NOMO-1 treated with dmso at 0.1 percent for 144 hours (cell line): ENCODE data around the gene AQP9.

Experiments
- DNase-seq: peaks from one replicate; lab custom pipeline; 2025; ENCODE audit not compliant: unreplicated experiment; lab: John Stamatoyannopoulos, UW

AQP9 gene

GRCh38 chr15:58139989-58140522 is 1.9 kb downstream of the AQP9 start:
- peak; percentile 64 for DNase-seq

DNA sequence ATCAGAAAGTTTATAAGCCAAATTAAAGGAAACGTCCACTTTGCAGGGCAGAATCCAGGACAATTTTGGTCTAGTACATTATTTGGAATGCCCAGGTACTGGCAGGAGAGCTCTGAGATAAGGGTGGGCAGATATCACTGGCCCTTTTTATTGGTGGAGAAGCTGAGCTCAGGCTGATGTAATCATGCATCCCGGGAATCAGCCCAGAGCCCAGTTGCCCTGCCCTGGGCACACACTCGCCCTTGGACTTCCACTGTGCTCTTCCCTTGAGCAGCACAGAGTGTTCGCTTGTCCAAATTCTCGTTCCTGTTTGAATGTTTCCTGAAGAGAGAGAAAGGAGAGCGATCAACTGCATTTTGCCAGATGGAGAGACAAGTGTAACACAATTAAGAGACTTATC is 3.7 kb downstream of the AQP9 start:
- no peak for DNase-seq

GRCh38 chr15:58142827-58143461 is 4.8 kb downstream of the AQP9 start:
- no peak for DNase-seq

DNA sequence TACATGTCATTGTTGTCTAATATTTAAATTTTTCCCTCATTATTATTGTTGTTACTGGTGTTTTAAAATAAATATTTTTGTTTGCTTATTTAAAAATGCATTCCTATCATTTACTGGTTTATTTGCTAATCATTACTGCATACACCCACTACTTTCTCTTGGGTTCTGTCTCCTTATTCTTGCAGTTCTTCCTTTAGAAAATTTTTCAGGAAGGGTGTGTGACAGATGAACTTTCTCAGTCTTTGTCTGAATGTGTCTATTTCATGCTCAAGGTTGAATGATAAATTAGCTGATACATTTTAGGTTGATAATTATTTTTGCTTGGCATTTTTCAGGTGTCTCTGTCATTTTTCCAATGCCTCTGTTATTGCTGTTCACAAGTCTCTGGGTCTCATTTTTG is 7.4 kb downstream of the AQP9 start:
- DNase-seq, result no peak

- DNase-seq, result no peak
These were observed 8.0 kb downstream of the AQP9 start for GRCh38 chr15:58146211-58146610.

DNA sequence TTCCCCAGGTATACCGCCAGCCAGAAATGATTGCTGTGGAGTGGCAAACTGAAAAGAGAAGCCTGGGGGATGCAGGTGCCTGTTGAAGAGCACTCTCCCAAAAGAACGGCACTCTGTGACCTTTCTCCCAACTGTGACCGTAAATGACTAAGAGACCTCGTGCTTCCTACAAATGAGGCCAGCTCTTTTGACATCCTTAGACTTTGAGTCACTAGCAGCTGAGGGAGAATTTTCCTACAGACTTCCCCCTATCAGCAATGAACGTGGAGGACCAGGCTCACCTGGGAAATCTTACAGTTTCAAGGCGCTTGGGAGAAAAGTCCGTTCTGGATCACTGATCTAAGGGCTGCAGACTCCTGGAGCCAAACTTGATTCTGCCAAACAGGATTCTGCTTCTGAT is 8.6 kb downstream of the AQP9 start:
- DNase-seq, result peak; percentile 58

- peak; percentile 79 for DNase-seq
These were observed 9.0 kb downstream of the AQP9 start for GRCh38 chr15:58147171-58147611.

- no peak for DNase-seq
These were observed 9.9 kb downstream of the AQP9 start for GRCh38 chr15:58148120-58148519.

GRCh38 chr15:58148633-58149445 is 10.7 kb downstream of the AQP9 start:
- DNase-seq, result no peak

DNA sequence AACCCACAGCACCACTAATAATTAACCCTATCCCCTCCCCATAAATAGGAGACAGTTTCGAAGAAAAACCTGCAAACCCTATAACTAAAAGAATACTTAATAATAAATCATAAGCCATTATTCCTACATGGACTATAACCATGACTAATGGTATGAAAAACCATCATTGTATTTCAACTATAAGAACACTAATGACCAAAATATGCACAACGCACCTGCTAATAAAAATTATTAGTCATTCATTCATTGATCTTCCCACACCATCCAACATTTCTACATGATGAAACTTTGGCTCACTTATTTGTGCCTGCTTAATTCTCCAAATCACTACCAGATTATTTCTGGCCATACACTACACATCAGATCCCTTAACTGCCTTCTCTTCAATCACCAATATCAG is 16.6 kb downstream of the AQP9 start:
- DNase-seq, result no peak

DNA sequence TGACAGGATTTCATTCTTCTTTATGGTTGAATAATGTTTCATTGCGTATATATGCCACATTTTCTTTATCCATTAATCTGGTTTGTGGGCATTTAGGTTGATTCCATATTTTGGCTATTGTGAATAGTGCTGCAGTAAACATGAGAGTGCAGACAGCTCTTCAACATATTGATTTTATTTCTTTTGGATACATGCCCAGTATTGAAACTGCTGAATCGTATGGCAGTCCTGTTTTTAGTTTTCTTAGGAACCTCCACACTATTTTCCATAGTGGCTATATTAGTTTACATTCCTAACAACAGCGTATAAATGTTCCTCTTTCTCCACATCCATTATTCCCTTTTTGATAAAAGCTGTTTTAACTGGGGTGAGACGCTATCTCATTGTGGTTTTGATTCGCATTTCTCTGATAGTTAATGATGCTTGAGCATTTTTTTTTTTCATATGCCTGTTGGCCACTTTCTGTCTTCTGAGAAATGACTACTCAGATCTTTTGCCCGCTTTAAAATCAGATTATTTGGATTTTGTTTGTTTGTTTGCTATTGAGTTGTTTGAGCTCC is 21.7 kb downstream of the AQP9 start:
- DNase-seq, result no peak

DNA sequence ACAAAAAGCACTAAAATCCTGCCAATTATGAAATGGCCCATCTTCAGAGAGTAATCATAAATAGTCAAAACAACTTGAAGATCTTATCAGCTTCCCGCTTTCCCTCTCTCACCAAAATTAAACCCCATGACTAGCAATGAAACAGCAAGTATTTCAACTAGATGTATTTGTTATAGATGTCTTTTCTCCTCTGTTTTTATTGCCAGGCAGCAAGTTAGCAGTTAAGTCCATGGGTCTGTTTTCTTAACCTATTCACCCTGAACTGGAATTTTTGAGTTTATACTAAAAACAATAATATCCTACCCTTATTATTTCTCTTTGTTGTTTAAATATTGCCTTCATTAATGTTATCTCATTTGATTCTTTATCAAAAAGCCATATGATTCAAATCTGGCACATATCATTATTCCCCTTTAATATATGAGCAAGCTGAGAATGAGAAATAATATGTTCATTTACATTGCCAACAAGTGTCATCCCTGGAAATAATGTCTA is 23.3 kb downstream of the AQP9 start:
- DNase-seq, result no peak

- no peak for DNase-seq
These were observed 25.8 kb downstream of the AQP9 start for GRCh38 chr15:58163985-58164384.

GRCh38 chr15:58164926-58165325 is 26.7 kb downstream of the AQP9 start:
- no peak for DNase-seq

- DNase-seq, result no peak
These were observed 27.5 kb downstream of the AQP9 start for GRCh38 chr15:58165661-58166060.

DNA sequence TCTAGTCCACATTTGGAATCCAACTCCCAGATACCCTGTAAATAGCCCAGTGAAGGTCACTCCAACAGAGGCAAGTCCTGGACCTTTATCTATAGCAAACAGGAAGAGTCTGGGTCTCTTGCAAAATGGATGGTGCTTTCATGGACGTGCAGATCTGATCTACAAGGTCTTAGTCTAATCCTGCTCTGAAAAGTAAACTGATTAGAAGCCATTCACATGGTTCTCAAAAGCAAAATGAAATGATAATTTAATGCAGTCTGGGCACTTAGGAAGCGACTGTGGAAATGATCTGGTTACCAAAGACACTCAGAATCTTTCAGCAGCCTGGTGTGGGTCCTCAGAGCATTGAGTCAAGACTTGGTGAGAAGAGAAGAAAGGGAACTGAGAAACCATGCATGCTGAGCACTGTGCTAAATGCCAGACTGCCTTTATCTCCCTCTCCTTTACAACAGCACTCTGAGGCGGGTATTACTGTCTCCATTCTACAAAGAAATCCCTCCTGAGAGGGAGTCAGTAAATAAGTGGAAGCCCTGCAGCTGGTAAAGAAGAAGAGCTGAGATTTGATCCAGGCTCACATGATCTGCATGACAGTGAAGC is 29.0 kb downstream of the AQP9 start:
- no peak for DNase-seq

DNA sequence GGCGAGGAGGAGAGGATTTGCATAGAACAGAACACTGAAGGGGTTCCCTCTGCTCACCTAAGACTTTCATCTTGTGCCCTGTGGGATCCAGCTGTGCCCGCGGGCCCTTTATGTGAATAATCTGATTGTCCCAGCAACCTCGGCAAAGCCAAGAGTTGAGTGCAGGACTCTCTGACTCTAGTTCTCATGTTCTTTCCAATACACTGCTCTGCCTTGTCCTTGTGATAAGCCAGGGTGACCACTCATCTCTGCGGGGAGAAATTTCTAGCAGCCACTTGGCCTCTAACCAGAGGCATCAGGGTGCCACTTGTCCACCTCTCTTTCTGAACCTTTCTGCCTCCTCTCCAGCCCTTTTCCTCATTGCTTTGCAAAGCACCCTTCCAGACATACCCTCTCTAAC is 31.8 kb downstream of the AQP9 start:
- DNase-seq, result no peak

DNA sequence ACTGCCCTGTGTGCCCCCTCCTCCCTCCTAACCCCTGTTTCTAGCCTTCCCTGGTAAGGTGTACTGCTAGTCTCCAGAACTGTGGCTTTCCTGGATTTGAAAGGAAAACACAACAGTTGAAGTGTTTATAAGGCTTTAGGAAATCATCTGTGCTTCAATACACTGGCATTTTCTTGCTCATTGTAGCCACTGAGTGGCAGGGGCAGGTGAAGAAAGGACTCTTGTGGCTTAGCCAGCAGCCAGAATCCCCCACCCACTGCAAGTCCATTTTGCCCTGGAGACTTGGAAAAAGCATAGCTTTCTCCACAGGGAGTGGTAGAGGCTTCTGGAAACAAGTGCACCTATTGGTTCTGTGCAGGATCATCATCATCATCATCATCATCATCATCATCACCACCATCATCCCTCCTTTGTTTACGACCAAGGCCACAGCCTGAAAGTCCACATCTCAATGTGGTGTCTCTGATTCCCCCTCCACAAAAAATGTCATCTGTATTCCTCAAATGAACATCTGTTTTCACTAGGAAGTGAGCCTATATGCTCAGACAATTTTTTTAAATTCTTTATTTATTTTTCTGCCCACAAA is 33.4 kb downstream of the AQP9 start:
- DNase-seq, result no peak

DNA sequence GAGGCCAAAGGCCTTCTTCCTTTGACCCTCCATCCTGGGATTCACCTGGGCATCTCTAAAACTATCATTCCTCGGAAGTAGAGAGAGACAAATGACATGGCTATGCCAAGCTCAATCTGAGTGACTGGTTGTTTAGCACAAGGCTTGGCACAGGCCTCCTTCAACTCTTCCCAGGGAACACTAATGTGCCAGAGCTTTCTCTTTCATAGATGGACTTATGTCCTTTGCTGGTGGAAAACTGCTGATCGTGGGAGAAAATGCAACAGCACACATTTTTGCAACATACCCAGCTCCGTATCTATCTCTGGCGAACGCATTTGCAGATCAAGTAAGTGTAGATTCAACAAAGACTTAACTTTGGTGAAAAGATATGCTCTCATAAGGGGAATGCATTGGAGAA is 36.5 kb downstream of the AQP9 start:
- no peak for DNase-seq

DNA sequence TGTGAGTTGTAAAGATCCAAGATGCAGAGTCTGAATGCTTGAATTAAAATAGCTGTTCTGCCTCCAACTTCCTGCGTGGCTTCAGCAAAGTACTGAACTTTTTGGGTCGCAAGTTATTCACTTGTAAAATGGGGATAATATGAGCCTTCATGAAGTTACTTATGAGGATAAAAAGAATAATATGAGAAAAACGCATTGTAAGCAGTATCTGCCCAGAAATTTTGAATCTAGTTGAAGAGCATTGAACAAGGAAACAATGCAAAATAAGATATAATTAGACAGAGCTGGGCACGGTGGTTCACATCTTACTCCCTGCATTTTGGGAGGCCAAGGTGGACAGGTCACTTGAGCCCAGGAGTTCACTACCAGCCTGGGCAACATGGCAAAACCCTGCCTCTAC is 37.8 kb downstream of the AQP9 start:
- no peak for DNase-seq

GRCh38 chr15:58178668-58179067 is 40.5 kb downstream of the AQP9 start:
- no peak for DNase-seq
